Measurements from ENCODE around the gene EEF1AKMT4. TPM values are rescaled to one million over a fixed set of nuclear protein-coding genes. Genes with fewer than 3 reads are reported as not detected.

EEF1AKMT4 gene
- total RNA-seq, 2 donors from 2014 or later = 2.1 TPM

DNA sequence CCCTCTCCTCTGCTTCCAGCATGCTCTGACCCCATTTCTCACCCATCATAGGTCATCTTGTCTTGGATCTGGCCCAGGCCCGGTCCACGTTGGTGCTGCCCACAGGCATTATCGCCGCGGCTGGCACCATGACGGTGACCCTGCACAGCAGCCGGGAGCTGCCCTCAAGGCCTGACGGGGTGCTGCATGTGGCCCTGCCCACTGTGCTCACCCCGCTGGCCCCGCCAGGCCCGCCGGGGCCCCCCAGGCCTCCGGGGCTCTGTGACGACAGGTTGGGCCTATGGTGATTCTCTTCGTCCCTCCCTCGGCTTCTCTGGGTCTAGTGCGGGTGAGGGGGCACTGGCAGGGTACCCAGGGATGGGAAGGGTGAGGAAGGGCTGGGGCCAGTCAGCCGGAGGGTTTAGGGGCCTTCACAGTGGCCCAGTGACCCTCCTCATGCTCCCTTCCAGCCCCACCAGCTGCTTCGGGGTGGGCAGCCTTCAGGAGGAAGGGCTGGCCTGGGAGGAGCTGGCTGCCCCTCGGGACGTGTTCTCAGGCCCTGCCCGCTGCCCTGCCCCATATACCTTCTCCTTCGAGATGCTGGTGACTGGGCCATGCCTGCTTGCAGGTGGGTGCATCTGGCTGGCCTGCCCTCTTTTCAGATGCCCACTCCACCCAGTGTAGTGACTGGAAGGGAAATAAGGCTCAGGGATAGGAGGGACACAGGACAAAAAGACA, 16.2 kb upstream of the EEF1AKMT4 start:
- H3K4me3 ChIP-seq = no peak overlapping the region
- H3K36me3 ChIP-seq = no peaks in the 10 kb centered on the region
- peaks cover 0 to 24% of the 10 kb centered on the region in 2 donors for H3K4me1 ChIP-seq
- H3K27ac ChIP-seq = no peak overlapping the region
- no peaks in the 10 kb centered on the region for H3K9me3 ChIP-seq
- peaks cover 15 to 22% of the 10 kb centered on the region in 2 donors for H3K27me3 ChIP-seq
- no peak for DNase-seq (ENCODE audit: low spot score)
- TF ChIP-seq CTCF (IDR thresholded peaks at IDR 0.05) = no peak

GRCh38 chr3:184234224-184234623, 15.2 kb upstream of the EEF1AKMT4 start:
- Histone ChIP-seq H3K27ac (no peak overlapping the region), H3K27me3 (peaks cover 15 to 22% of the 10 kb centered on the region in 2 donors), H3K9me3 (no peaks in the 10 kb centered on the region), H3K4me1 (peaks cover 0 to 18% of the 10 kb centered on the region in 2 donors), H3K4me3 (no peak overlapping the region), H3K36me3 (no peaks in the 10 kb centered on the region)
- TF ChIP-seq CTCF (IDR thresholded peaks at IDR 0.05) = no peak
- no peak for DNase-seq (ENCODE audit: low spot score)

DNA sequence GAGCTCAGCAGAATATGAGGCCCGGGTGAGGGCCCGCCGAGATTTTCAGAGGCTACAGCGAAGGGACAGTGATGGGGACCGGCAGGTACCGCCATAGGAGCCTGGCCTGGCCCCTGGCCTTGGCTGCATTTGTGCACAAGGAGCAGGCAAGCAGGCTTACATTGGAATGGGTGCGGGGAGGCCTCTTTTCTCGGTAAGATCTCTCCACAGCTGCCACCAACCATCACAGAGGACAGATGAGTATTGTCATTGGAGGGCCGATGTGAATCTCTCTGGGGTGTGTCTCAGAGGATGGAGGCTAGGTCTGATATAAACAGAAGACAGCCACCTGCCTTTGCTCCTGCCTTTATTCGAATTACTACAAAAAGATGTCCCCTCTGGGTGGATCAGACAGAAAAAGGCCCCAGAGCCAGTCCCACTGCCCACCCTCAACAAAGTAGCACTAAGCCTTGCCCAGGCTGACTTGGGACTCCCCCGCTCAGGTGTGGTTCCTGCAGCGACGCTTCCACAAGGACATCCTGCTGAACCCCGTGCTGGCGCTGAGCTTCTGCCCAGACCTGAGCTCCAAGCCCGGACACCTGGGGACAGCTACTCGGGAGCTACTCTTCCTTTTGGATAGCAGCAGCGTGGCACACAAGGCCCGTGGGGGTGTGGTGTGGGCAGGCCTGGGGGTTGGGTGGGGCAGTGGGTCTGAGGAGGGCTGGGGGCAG, 14.6 kb upstream of the EEF1AKMT4 start:
- peaks cover 0 to 12% of the 10 kb centered on the region in 2 donors for H3K4me1 ChIP-seq
- no peaks in the 10 kb centered on the region for H3K9me3 ChIP-seq
- no peak for DNase-seq (ENCODE audit: low spot score)
- H3K27ac ChIP-seq = no peak overlapping the region
- no peaks in the 10 kb centered on the region for H3K36me3 ChIP-seq
- peaks cover 11 to 18% of the 10 kb centered on the region in 2 donors for H3K27me3 ChIP-seq
- no peak for TF ChIP-seq CTCF (IDR thresholded peaks at IDR 0.05)
- no peak overlapping the region for H3K4me3 ChIP-seq

- H3K27me3 ChIP-seq = peaks cover 7 to 11% of the 10 kb centered on the region in 2 donors
- no peak overlapping the region for H3K4me3 ChIP-seq
- no peaks in the 10 kb centered on the region for H3K9me3 ChIP-seq
- no peak for TF ChIP-seq CTCF (IDR thresholded peaks at IDR 0.05)
- DNase-seq (ENCODE audit: low spot score) = no peak
- H3K36me3 ChIP-seq = no peaks in the 10 kb centered on the region
- no peak overlapping the region for H3K27ac ChIP-seq
- H3K4me1 ChIP-seq = peaks cover 0 to 6% of the 10 kb centered on the region in 2 donors
These were observed 14.0 kb upstream of the EEF1AKMT4 start for GRCh38 chr3:184235381-184236032.

- H3K36me3 ChIP-seq = no peaks in the 10 kb centered on the region
- TF ChIP-seq CTCF (IDR thresholded peaks at IDR 0.05) = no peak
- no peak overlapping the region for H3K4me3 ChIP-seq
- H3K4me1 ChIP-seq = peaks cover 0 to under 1% of the 10 kb centered on the region in 2 donors
- H3K27me3 ChIP-seq = peaks cover 6 to 7% of the 10 kb centered on the region in 2 donors
- DNase-seq (ENCODE audit: low spot score) = no peak
- no peaks in the 10 kb centered on the region for H3K9me3 ChIP-seq
- no peak overlapping the region for H3K27ac ChIP-seq
These were observed 13.4 kb upstream of the EEF1AKMT4 start for GRCh38 chr3:184236033-184236410.

All from right atrium auricular region (tissue), 2 donors.